T-helper 2 cell treated with Interferon-gamma antibody and Interleukin-4, amounts not matched to agents 5 μg/mL and 100 μg/mL, for 36 hours (primary cell): Measurements from ENCODE around the gene CUX1.

Experiments used
- DNase-seq: peaks from one replicate; pipeline ENCODE4 v3.0.0; 2021; ENCODE audit warnings: low spot score
- H3K27ac Mint-ChIP-seq: one replicate; pipeline ENCODE4 v1.8.0; 2021; ENCODE audit warnings: mild to moderate bottlenecking, mixed read lengths
- H3K27me3 Mint-ChIP-seq: one replicate; pipeline ENCODE4 v1.8.0; 2021; ENCODE audit warnings: low read depth, mixed read lengths
- H3K36me3 Mint-ChIP-seq: one replicate; pipeline ENCODE4 v1.8.0; 2021; ENCODE audit warnings: low read depth, mixed read lengths
- H3K4me1 Mint-ChIP-seq: one replicate; pipeline ENCODE4 v1.8.0; 2021; ENCODE audit warnings: low read depth, mixed read lengths
- H3K4me3 Mint-ChIP-seq: one replicate; pipeline ENCODE4 v1.8.0; 2022; ENCODE audit warnings: mild to moderate bottlenecking, moderate library complexity, mixed read lengths
- H3K9me3 Mint-ChIP-seq: one replicate; pipeline ENCODE4 v1.8.0; 2021; ENCODE audit warnings: mixed read lengths

CUX1 gene

DNA sequence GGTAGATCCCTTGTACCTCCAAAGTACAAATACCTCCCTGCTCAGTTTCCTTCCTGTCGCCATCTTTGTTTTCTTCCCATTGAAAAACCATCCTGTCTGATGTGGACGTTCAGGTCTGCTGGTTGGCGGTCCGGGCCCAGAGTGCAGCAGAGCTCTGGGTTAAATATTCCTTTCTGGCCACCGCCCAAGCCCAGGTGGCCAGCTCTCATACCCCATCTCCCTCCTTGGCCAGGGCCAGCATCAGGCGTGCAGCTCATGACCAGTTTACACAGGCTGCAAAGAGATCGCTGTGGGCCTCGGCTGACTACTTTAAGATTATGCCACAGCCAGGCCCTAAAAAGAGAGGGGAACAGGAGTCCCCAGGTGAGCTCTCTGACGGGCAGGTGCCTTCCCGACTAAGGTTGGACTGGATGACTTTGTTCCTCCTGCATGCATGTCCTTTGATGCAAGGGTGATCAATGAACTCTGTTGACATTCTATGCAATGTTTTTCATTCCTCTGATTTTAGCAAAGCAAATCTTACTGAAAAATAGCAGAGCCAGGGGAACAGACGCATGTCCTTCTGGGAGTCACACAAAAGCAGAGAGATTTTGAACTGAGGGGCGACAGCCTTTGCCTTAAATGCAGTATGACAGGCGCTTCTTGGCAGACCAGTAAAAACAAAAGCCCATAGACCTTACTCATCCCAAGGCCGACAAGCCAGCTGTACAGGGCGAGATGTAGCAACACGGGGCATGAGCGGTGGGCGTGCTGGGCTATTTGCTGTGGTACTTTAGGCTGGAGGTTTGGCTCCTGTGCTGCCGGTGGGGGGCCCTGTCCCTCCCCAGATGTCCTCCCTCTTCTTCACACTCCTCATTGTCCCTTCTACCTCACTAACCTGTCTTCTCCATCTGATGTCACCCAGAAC, 435.9 kb downstream of the CUX1 start:
- Mint-ChIP-seq H3K36me3 (peaks cover 3% of the 10 kb centered on the region), H3K4me3 (no peak overlapping the region), H3K4me1 (peaks cover 6% of the 10 kb centered on the region), H3K27ac (no peak overlapping the region), H3K9me3 (no peaks in the 10 kb centered on the region), H3K27me3 (no peaks in the 10 kb centered on the region)
- DNase-seq, result no peak

DNA sequence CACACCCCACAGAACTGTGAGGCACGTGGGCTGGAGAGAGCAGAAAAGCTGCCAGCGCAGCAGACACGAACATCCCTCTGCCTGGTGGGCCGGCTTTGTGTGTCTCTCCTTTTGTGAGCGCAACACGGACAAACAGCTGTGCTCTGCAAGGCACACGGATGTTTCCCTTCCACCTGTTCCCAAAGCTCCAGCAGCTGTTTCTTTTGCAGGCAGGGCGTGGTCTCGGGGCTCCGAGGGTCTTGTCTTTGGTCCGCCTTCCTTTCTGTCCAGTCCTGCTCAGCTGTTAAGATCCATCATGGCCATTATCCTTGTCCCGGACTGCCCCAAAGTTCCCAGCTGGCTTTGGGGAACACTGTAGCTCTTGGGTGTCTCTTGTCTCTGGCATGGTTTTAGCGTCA, 436.5 kb downstream of the CUX1 start:
- no peaks in the 10 kb centered on the region for H3K9me3 Mint-ChIP-seq
- no peak overlapping the region for H3K27ac Mint-ChIP-seq
- no peak overlapping the region for H3K4me3 Mint-ChIP-seq
- no peaks in the 10 kb centered on the region for H3K27me3 Mint-ChIP-seq
- peaks cover 6% of the 10 kb centered on the region for H3K4me1 Mint-ChIP-seq
- H3K36me3 Mint-ChIP-seq, result peaks cover 3% of the 10 kb centered on the region
- no peak for DNase-seq

DNA sequence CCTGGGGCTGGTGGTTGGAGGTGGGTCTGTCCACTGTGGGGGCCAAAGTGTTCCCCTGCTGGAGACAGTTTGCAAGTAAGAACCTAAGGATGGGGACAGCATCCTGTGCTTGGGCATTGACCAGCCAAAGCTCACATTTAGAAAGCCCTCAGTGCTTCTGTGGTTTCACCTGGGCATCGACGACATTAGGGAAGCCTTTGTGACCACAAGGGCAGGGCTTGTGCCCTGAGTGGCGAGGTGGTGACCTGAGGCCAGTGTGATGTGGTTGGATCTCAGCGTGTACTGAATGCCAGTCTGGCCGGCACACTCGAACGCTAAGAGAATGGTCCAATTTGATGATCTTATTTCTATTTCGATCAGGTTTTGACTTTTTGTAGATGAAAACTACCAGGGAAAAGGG, 437.1 kb downstream of the CUX1 start:
- Mint-ChIP-seq H3K27me3 (no peaks in the 10 kb centered on the region), H3K36me3 (peaks cover 3% of the 10 kb centered on the region), H3K4me3 (no peak overlapping the region), H3K4me1 (peaks cover 6% of the 10 kb centered on the region), H3K9me3 (no peaks in the 10 kb centered on the region), H3K27ac (no peak overlapping the region)
- no peak for DNase-seq

DNA sequence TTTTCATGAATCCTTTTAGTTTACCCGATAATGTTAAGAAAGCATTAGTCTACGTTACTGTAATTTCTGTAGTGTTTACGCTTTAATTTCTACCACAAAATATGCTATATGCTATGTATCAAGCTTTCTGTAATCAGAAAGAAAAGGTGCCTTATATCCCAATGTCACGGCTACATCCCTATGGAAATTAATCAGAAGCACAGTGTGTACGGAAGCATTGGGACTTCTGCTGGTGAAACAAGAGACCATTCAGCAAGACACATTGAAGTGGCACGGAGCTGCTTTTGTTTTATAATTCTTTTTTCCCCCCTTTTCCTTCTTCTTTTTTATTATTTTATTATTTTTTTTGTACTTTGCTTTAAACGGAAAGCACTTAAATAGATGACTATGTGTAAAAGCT, 438.1 kb downstream of the CUX1 start:
- DNase-seq, result no peak
- H3K27ac Mint-ChIP-seq, result no peak overlapping the region
- H3K9me3 Mint-ChIP-seq, result no peaks in the 10 kb centered on the region
- peaks cover 6% of the 10 kb centered on the region for H3K4me1 Mint-ChIP-seq
- peaks cover under 1% of the 10 kb centered on the region for H3K36me3 Mint-ChIP-seq
- H3K27me3 Mint-ChIP-seq, result no peaks in the 10 kb centered on the region
- no peak overlapping the region for H3K4me3 Mint-ChIP-seq

DNA sequence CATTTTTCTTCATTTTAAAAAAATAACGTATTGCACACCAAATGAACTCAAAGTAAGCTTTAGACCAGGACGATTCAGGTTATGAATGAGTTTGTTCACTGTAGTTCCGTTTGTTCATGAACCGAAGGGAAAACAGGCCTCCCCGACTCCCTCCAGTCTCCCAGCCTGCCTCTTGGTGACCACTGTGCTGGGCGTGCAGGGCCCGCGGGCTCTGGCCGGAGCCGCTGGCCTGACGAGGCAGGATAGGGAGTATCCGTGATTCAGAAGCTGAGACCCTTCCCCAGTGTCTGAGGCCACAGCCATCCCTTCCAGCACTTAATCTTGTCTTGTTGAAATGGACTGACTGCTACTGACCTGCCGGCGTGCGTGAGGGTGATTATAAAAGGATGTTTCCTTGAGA, 438.5 kb downstream of the CUX1 start:
- Mint-ChIP-seq H3K4me3 (no peak overlapping the region), H3K9me3 (no peaks in the 10 kb centered on the region), H3K27ac (no peak overlapping the region), H3K4me1 (peaks cover 6% of the 10 kb centered on the region), H3K36me3 (no peaks in the 10 kb centered on the region), H3K27me3 (no peaks in the 10 kb centered on the region)
- DNase-seq, result no peak

DNA sequence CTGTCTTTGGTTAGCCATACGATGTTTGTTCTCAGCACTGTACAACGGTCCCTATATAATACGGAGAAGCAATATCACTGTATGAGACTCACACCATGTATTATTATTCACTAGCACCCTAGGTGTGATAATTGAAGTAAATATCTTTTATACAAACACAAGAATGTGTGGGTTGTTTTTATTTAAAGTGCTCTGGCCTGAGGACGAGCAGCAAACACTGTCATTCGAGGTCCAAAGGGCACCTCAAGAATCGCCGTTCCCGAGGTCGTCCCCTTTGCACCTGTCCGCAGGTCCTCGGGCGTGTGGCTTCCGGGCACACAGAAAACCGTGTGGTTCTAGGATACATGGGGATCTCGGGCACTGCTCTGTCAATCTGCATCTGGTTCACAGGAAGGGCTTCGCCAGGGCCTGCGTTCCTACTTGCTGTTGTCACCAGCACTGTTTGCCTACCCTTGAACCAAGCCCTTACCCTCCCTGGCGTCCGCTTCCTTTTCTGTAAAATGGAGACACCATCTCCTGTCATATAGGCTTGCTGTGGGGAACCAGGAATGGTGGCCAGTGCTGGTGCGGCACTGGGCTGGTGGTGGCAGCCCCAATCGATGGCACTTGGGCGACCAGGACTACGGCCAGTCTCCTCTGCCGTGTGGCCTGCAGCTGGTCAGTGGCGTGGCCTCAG, 440.8 kb downstream of the CUX1 start:
- Mint-ChIP-seq H3K36me3 (no peaks in the 10 kb centered on the region), H3K27me3 (no peaks in the 10 kb centered on the region), H3K4me1 (no peaks in the 10 kb centered on the region), H3K9me3 (no peaks in the 10 kb centered on the region), H3K4me3 (no peak overlapping the region), H3K27ac (no peak overlapping the region)
- DNase-seq, result no peak

DNA sequence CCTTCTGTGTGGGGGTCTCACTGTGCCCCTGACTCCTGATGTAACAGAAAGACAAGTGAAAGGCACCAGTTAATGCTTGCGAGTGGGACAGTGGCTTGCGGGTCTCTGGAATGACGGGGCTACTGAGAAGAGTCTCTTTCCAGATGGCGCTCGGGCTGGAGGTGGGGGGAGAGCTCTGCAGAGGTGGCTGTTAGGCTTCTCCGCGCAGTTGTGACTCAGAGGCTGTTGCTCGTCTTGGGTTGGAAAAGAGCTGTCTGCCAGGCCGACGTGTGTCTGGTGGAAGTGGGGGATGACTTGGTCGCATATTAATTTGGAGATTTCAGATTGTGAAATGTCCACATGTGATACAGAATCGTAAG, 441.3 kb downstream of the CUX1 start:
- no peak for DNase-seq
- Mint-ChIP-seq H3K4me3 (no peak overlapping the region), H3K27me3 (no peaks in the 10 kb centered on the region), H3K4me1 (no peaks in the 10 kb centered on the region), H3K36me3 (no peaks in the 10 kb centered on the region), H3K9me3 (no peaks in the 10 kb centered on the region), H3K27ac (no peak overlapping the region)

DNA sequence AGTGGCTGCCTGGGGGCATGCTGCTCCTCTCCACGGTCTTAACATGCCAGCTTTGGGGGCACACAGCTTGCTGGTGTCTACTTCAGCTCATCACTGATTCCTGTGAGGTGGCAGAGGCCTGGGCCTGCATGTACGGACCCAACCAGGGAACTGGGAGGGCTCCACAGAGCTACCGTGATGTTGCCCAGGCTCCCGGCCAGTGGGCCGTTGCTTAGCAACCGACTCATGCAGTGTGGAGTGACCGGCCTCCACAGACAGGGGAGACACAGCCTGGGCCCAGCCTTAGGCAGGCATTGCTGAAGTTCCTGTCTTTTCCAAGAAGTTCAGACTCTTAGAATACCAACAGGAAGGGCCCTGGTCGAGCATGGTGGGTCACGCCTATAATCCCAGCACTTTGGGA, 443.4 kb downstream of the CUX1 start:
- DNase-seq, result no peak
- no peak overlapping the region for H3K4me3 Mint-ChIP-seq
- no peaks in the 10 kb centered on the region for H3K36me3 Mint-ChIP-seq
- H3K9me3 Mint-ChIP-seq, result no peaks in the 10 kb centered on the region
- no peaks in the 10 kb centered on the region for H3K27me3 Mint-ChIP-seq
- H3K27ac Mint-ChIP-seq, result no peak overlapping the region
- no peaks in the 10 kb centered on the region for H3K4me1 Mint-ChIP-seq

DNA sequence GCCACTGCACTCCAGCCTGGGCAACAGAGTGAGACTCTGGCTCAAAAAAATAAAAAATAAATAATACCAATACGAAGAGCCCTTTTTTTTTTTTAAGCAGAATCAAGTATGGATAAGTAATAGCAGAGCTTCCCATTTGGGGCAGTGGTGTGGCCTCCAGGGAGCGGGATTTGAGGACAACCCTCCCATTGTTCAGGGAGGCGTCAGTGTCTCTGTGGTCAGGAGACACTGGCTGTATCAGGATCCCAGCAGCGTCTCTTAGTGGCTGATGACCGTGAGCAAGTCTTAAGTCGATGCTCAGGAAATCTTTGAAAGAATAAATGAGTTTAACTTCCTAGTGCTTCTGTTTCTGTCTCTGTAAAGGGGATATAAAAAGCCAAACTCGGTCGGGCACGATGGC, 444.0 kb downstream of the CUX1 start:
- no peaks in the 10 kb centered on the region for H3K9me3 Mint-ChIP-seq
- no peaks in the 10 kb centered on the region for H3K36me3 Mint-ChIP-seq
- H3K27ac Mint-ChIP-seq, result no peak overlapping the region
- H3K4me3 Mint-ChIP-seq, result no peak overlapping the region
- H3K4me1 Mint-ChIP-seq, result no peaks in the 10 kb centered on the region
- H3K27me3 Mint-ChIP-seq, result peaks cover under 1% of the 10 kb centered on the region
- DNase-seq, result no peak

DNA sequence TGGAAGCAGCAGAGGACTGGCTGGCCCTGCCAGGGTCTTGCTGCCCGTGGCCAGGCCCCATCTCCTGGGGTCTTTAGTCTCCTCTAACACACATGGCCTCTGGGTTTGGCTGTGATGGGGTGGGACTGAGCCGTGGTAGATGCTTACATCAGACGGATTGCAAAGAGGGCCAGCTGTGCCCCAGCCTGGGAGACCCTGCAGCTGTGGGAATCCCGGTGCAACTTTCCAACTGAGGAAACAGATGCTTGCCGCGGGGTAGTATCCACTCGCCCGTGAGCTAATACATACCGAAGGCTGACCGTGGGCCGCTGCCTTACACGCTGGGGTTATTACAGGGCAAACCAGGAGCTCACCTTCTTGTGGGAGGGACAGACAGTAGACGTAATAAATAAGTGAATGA, 445.1 kb downstream of the CUX1 start:
- Mint-ChIP-seq H3K27ac (peak overlapping the region; percentile 43), H3K4me3 (no peak overlapping the region), H3K27me3 (peaks cover 4% of the 10 kb centered on the region), H3K36me3 (no peaks in the 10 kb centered on the region), H3K4me1 (no peaks in the 10 kb centered on the region), H3K9me3 (no peaks in the 10 kb centered on the region)
- no peak for DNase-seq

DNA sequence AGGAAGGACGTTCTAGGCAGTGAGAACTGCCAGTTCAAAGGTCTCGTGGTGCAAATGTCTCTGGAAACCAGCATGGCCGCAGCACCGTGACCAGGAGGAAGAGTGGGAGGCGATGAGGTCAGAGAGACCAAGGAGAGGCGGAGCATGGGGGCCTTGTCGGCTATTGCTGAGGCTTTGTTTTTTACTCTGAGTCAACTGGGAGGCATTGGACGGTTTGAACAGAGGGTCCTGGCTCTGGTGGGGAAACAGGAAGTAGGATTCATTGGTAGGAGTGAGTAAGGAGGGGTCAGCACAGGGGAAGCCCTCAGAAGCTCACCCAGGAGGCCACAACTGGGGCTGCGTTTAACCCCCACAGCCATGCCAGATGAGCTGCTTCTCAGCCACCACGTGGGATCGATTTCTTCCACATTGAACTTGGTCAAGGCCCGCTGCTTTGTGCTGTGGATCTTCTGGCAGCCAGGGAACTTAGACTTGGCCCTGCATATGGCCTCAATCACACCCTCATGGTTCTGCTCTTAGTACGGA, 447.0 kb downstream of the CUX1 start:
- no peak overlapping the region for H3K27ac Mint-ChIP-seq
- DNase-seq, result no peak

DNA sequence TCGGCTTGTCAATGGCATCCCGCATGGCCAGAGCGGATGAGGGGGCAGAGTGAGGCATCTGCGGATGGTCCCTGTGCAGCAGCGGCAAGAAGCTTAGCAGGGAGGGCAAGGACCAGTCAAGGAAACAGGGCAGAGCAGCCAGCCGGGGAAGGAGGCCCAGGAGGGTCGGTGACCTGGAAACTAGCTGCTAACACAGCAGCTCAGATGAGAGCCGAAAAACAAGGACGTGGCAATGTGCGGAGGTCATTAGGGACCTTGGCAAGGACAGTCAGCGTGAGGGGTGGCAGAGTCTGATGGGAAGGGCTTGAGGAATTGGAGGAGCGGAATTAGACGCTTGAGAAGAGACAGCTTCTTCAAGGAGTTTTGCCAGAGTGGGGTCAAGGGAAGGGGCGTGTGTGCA, 449.1 kb downstream of the CUX1 start:
- Mint-ChIP-seq H3K27ac (no peak overlapping the region), H3K36me3 (no peaks in the 10 kb centered on the region), H3K4me1 (no peaks in the 10 kb centered on the region), H3K27me3 (peaks cover 4% of the 10 kb centered on the region), H3K4me3 (no peak overlapping the region), H3K9me3 (no peaks in the 10 kb centered on the region)
- no peak for DNase-seq

More for the DNA sequence above, 447.0 kb downstream of the CUX1 start:
- Mint-ChIP-seq H3K36me3 (no peaks in the 10 kb centered on the region), H3K4me1 (no peaks in the 10 kb centered on the region), H3K27me3 (peaks cover 4% of the 10 kb centered on the region), H3K4me3 (no peak overlapping the region), H3K9me3 (no peaks in the 10 kb centered on the region)

DNA sequence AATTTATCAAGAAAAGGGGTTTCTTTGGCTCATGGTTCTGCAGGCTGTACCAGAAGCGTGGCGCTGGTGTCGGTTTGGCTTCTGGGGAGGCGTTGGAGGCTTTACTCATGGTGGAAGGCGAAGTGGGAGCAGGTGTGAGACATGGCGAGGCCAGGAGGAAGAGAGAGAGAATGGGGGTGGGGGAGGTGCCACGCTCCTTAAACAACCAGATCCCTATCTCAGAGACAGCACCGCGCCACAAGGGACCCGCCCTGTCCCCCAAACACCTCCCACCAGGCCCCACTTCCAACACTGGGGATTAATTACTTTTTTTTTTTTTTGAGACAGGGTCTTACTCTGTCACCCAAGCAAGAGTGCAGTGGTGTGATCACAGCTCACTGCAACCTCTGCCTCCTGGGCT, 451.2 kb downstream of the CUX1 start:
- Mint-ChIP-seq H3K9me3 (no peaks in the 10 kb centered on the region), H3K27ac (no peak overlapping the region), H3K27me3 (peaks cover 4% of the 10 kb centered on the region), H3K4me3 (no peak overlapping the region), H3K36me3 (no peaks in the 10 kb centered on the region), H3K4me1 (no peaks in the 10 kb centered on the region)
- no peak for DNase-seq

DNA sequence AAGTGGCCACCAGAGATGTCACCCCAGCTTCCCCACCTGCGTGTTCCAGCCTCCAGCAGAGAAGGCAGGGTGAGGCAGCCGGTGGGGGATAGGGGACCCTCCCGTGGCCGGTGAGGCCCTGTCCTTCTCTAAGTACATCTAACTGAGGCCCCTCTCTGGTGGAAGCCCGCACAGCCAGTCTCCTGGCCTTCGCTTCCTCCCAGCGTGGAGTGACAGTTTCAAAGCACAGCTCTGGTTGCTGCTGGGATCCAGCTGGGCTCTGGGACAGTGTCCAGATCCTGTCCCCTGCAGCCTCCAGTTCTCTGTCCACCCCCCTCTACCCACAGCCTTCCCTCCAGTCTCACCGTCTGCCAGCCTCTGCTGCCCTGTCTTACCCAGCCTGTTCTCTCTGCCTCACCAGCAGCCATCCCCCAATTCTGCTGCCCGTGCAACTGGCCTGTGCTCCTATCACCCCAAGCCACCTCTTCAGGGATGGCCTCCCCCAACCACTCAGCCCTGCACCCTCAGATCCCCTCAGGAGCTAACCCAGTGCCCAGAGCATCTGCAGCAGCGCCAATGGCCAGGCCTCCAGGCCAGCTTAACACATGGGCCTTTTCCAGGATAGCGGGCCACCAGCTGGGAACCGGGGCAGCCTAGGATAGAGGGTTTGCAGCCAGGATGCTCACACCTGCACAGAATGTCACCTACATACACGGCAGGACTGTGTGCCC, 452.9 kb downstream of the CUX1 start:
- Mint-ChIP-seq H3K9me3 (no peaks in the 10 kb centered on the region), H3K36me3 (no peaks in the 10 kb centered on the region), H3K4me3 (no peak overlapping the region), H3K27ac (no peak overlapping the region), H3K27me3 (peaks cover 4% of the 10 kb centered on the region), H3K4me1 (no peaks in the 10 kb centered on the region)
- no peak for DNase-seq
